Measurements from ENCODE around the gene FAM193A.

FAM193A gene

DNA sequence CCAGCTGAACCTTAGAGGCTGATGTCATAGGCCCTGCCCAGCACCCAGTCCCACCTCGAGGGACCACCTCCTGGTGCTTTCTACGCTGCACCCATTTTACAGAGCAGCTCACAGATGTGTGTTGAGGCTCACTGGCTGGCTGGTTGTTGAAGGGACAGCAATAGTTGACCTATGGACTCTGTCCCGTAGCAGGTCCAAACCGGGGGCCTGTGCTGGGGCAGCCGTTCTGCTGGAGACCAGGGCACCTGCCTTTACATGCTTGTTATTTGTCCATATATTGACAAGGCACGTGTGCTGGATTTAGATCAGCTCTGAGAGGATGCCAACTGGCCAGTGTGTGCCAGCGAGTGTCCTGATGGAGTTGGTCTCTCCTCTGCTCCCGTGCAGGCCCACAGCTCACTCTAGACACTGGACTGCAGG lies 161.6 kb downstream of the FAM193A start:
- H3K4me3 ChIP-seq (ENCODE audit: low read length): no peak overlapping the region
- H3K36me3 ChIP-seq (ENCODE audit: control insufficient read depth, insufficient read depth, low read length): peaks cover 47% of the 10 kb centered on the region
- no peak overlapping the region for H3K9ac ChIP-seq (ENCODE audit: low read length)
- H3K27me3 ChIP-seq (ENCODE audit: control insufficient read depth, insufficient read depth, low read length): no peaks in the 10 kb centered on the region
- H3K4me1 ChIP-seq (ENCODE audit: control insufficient read depth, insufficient read depth, low read length): no peaks in the 10 kb centered on the region
- no peak overlapping the region for H3K27ac ChIP-seq (ENCODE audit: low read depth, low read length)

GRCh38 chr4:2698504-2698903 lies 162.1 kb downstream of the FAM193A start:
- H3K36me3 ChIP-seq (ENCODE audit: control insufficient read depth, insufficient read depth, low read length): peaks cover 50% of the 10 kb centered on the region

DNA sequence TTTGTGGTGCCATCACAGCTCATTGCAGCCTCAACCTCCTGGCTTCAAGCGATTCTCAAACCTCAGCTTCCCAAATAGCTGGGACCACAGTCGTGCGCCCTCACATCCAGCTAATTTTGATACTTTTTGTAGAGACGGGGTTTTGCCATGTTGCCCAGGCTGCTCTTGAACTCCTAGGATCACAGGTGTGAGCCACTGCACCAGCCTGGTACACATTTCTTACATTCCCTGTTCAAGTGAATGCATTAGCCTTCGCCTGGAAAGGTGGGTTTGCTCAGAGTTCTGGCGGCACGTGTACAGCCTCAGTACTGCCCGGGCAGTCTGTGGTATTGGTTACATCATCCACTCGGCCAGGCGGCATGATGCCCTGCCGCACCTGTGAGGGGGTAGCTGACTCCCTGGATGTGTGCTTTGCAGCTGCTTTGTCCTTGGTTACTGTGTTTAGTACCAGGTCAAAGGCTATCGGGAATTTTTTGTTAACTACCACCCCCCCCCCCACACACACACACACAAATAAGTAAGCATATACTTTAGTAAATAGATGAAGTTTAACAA lies 162.6 kb downstream of the FAM193A start:
- H3K9ac ChIP-seq (ENCODE audit: low read length): no peak overlapping the region
- H3K27ac ChIP-seq (ENCODE audit: low read depth, low read length): no peak overlapping the region
- no peak overlapping the region for H3K4me3 ChIP-seq (ENCODE audit: low read length)
- no peaks in the 10 kb centered on the region for H3K27me3 ChIP-seq (ENCODE audit: control insufficient read depth, insufficient read depth, low read length)
- peaks cover 45% of the 10 kb centered on the region for H3K36me3 ChIP-seq (ENCODE audit: control insufficient read depth, insufficient read depth, low read length)
- no peaks in the 10 kb centered on the region for H3K4me1 ChIP-seq (ENCODE audit: control insufficient read depth, insufficient read depth, low read length)

More at GRCh38 chr4:2698504-2698903, 162.1 kb downstream of the FAM193A start:
- no peaks in the 10 kb centered on the region for H3K27me3 ChIP-seq (ENCODE audit: control insufficient read depth, insufficient read depth, low read length)
- no peak overlapping the region for H3K9ac ChIP-seq (ENCODE audit: low read length)
- no peaks in the 10 kb centered on the region for H3K4me1 ChIP-seq (ENCODE audit: control insufficient read depth, insufficient read depth, low read length)
- H3K4me3 ChIP-seq (ENCODE audit: low read length): no peak overlapping the region
- H3K27ac ChIP-seq (ENCODE audit: low read depth, low read length): no peak overlapping the region

DNA sequence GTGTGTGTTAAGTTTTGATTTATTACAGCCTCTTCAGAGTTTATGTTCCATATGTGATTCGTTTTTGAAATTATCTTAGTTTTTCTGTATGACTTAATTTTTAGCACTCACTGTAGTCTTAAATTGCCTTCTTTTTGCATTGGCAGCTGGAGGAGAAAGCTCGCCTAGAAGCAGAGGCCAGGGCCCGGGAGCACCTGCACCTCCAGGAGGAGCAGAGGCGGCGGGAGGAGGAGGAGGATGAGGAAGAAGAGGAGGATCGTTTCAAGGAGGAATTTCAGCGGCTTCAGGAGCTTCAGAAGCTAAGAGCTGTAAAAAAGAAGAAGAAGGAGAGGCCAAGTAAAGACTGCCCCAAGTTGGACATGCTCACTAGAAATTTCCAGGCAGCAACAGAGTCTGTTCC lies 163.1 kb downstream of the FAM193A start:
- H3K4me3 ChIP-seq (ENCODE audit: low read length): no peak overlapping the region
- H3K9ac ChIP-seq (ENCODE audit: low read length): no peak overlapping the region
- H3K4me1 ChIP-seq (ENCODE audit: control insufficient read depth, insufficient read depth, low read length): no peaks in the 10 kb centered on the region
- H3K27me3 ChIP-seq (ENCODE audit: control insufficient read depth, insufficient read depth, low read length): no peaks in the 10 kb centered on the region
- no peak overlapping the region for H3K27ac ChIP-seq (ENCODE audit: low read depth, low read length)
- H3K36me3 ChIP-seq (ENCODE audit: control insufficient read depth, insufficient read depth, low read length): peaks cover 41% of the 10 kb centered on the region

DNA sequence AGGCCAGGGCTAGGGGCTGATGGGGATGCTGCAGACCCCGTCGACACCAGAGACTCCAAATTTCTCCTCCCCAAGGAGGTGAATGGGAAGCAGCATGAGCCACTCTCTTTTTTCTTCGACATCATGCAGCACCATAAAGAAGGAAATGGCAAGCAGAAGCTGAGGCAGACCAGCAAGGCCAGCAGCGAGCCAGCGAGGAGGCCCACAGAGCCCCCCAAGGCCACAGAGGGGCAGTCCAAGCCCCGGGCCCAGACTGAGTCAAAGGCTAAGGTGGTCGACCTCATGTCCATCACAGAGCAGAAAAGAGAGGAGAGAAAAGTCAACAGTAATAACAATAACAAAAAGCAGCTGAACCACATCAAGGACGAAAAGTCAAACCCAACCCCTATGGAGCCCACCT lies 163.6 kb downstream of the FAM193A start:
- H3K4me3 ChIP-seq (ENCODE audit: low read length): no peak overlapping the region

GRCh38 chr4:2702361-2702760 lies 165.9 kb downstream of the FAM193A start:
- H3K4me3 ChIP-seq (ENCODE audit: low read length): no peak overlapping the region
- H3K9ac ChIP-seq (ENCODE audit: low read length): no peak overlapping the region
- no peak overlapping the region for H3K27ac ChIP-seq (ENCODE audit: low read depth, low read length)
- H3K36me3 ChIP-seq (ENCODE audit: control insufficient read depth, insufficient read depth, low read length): peaks cover 19% of the 10 kb centered on the region
- H3K4me1 ChIP-seq (ENCODE audit: control insufficient read depth, insufficient read depth, low read length): no peaks in the 10 kb centered on the region
- H3K27me3 ChIP-seq (ENCODE audit: control insufficient read depth, insufficient read depth, low read length): no peaks in the 10 kb centered on the region

More for the DNA sequence above, 163.6 kb downstream of the FAM193A start:
- H3K36me3 ChIP-seq (ENCODE audit: control insufficient read depth, insufficient read depth, low read length): peaks cover 36% of the 10 kb centered on the region
- no peaks in the 10 kb centered on the region for H3K4me1 ChIP-seq (ENCODE audit: control insufficient read depth, insufficient read depth, low read length)
- no peaks in the 10 kb centered on the region for H3K27me3 ChIP-seq (ENCODE audit: control insufficient read depth, insufficient read depth, low read length)
- no peak overlapping the region for H3K9ac ChIP-seq (ENCODE audit: low read length)
- H3K27ac ChIP-seq (ENCODE audit: low read depth, low read length): no peak overlapping the region

- Histone ChIP-seq H3K4me1 (ENCODE audit: control insufficient read depth, insufficient read depth, low read length) (no peaks in the 10 kb centered on the region), H3K27me3 (ENCODE audit: control insufficient read depth, insufficient read depth, low read length) (no peaks in the 10 kb centered on the region), H3K9ac (ENCODE audit: low read length) (no peak overlapping the region), H3K36me3 (ENCODE audit: control insufficient read depth, insufficient read depth, low read length) (peaks cover 19% of the 10 kb centered on the region), H3K27ac (ENCODE audit: low read depth, low read length) (no peak overlapping the region), H3K4me3 (ENCODE audit: low read length) (no peak overlapping the region)
Measured at GRCh38 chr4:2702770-2703169, 166.3 kb downstream of the FAM193A start.

- Histone ChIP-seq H3K4me1 (ENCODE audit: control insufficient read depth, insufficient read depth, low read length) (no peaks in the 10 kb centered on the region), H3K27me3 (ENCODE audit: control insufficient read depth, insufficient read depth, low read length) (no peaks in the 10 kb centered on the region), H3K27ac (ENCODE audit: low read depth, low read length) (no peak overlapping the region), H3K36me3 (ENCODE audit: control insufficient read depth, insufficient read depth, low read length) (peaks cover 11% of the 10 kb centered on the region), H3K4me3 (ENCODE audit: low read length) (no peak overlapping the region), H3K9ac (ENCODE audit: low read length) (no peak overlapping the region)
Measured at GRCh38 chr4:2712261-2712842, 175.9 kb downstream of the FAM193A start.

GRCh38 chr4:2713337-2713736 lies 176.9 kb downstream of the FAM193A start:
- H3K27ac ChIP-seq (ENCODE audit: low read depth, low read length): no peak overlapping the region
- no peaks in the 10 kb centered on the region for H3K4me1 ChIP-seq (ENCODE audit: control insufficient read depth, insufficient read depth, low read length)
- no peak overlapping the region for H3K4me3 ChIP-seq (ENCODE audit: low read length)
- H3K9ac ChIP-seq (ENCODE audit: low read length): no peak overlapping the region
- H3K36me3 ChIP-seq (ENCODE audit: control insufficient read depth, insufficient read depth, low read length): peaks cover 13% of the 10 kb centered on the region
- no peaks in the 10 kb centered on the region for H3K27me3 ChIP-seq (ENCODE audit: control insufficient read depth, insufficient read depth, low read length)

DNA sequence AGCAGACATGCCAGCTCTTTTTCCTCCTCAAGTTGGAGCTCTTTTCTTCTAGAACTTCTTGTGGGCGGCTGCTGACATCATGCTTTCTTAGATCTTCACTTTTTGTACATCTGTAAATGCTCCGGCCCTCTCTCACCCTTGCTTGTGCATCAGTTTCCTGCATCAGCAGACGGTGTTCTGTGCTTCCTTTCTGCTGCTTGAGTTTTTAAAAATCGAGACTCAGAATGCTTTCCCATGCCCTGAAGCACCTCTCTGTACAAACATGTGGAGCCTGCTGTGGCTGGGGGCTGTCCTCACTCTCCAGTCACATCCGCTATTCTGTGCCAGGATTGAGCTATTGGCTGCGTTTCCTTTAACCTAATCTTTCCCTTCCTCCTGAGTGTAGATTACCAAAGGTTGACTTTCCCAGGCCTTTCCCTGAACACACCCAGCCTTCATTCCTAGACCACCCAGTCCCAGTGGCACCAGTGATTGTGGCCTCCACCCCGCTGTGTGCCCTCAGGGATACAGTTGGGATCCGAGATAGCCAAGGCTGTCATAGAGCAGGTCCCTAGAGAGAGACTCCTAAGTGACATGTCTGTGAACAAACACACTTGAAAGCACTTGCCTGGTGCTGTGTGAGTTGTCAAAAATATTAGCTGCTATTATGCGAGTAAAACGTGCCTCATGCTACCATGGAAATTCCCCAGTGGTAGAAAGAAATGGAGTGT lies 177.8 kb downstream of the FAM193A start:
- no peaks in the 10 kb centered on the region for H3K27me3 ChIP-seq (ENCODE audit: control insufficient read depth, insufficient read depth, low read length)
- no peak overlapping the region for H3K4me3 ChIP-seq (ENCODE audit: low read length)
- no peak overlapping the region for H3K9ac ChIP-seq (ENCODE audit: low read length)
- H3K27ac ChIP-seq (ENCODE audit: low read depth, low read length): peak overlapping the region; percentile 53
- no peaks in the 10 kb centered on the region for H3K4me1 ChIP-seq (ENCODE audit: control insufficient read depth, insufficient read depth, low read length)
- peaks cover 13% of the 10 kb centered on the region for H3K36me3 ChIP-seq (ENCODE audit: control insufficient read depth, insufficient read depth, low read length)

DNA sequence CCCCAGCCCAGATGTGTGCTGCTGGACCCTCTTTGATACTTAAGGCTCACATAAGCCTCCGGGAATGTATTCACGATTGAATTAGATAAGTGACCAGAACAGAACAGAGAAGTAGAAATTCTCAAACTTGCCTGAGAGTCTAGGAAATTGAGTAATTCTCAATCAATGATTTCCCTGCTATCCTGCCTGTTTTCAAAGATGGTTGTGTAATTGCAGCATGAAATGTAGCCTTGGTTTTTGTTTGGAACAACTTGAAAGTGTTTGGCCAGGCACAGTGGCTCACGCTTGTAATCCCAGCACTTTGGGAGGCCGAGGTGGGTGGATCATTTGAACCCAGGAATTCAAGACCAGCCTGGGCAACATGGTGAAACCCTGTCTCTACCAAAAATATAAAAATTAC lies 178.5 kb downstream of the FAM193A start:
- no peak overlapping the region for H3K27ac ChIP-seq (ENCODE audit: low read depth, low read length)

GRCh38 chr4:2715426-2715825 lies 179.0 kb downstream of the FAM193A start:
- Histone ChIP-seq H3K36me3 (ENCODE audit: control insufficient read depth, insufficient read depth, low read length) (peaks cover 13% of the 10 kb centered on the region), H3K9ac (ENCODE audit: low read length) (no peak overlapping the region), H3K27me3 (ENCODE audit: control insufficient read depth, insufficient read depth, low read length) (no peaks in the 10 kb centered on the region), H3K27ac (ENCODE audit: low read depth, low read length) (no peak overlapping the region), H3K4me3 (ENCODE audit: low read length) (no peak overlapping the region), H3K4me1 (ENCODE audit: control insufficient read depth, insufficient read depth, low read length) (no peaks in the 10 kb centered on the region)

More for the DNA sequence above, 178.5 kb downstream of the FAM193A start:
- Histone ChIP-seq H3K9ac (ENCODE audit: low read length) (no peak overlapping the region), H3K4me1 (ENCODE audit: control insufficient read depth, insufficient read depth, low read length) (no peaks in the 10 kb centered on the region), H3K27me3 (ENCODE audit: control insufficient read depth, insufficient read depth, low read length) (no peaks in the 10 kb centered on the region), H3K36me3 (ENCODE audit: control insufficient read depth, insufficient read depth, low read length) (peaks cover 13% of the 10 kb centered on the region), H3K4me3 (ENCODE audit: low read length) (no peak overlapping the region)

DNA sequence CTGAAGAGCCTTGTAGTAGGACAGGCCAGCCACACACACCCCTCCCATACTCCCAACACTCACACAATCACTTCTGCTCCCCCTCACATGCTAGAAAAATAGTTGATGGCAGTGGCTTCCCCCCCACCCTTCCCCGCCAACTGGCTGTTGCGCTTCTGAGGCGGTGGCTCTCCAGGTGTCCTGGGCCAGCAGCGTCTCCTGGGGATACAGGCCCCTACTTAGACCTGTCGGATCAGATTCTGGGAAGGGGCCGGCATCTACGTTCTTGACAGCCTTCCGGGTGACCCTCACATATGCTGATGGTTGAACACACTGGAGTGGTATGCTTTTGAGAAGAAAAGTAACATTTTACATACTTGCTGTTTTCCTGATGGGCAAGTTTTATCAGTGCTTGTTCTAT lies 179.8 kb downstream of the FAM193A start:
- H3K4me1 ChIP-seq (ENCODE audit: control insufficient read depth, insufficient read depth, low read length): no peaks in the 10 kb centered on the region
- H3K4me3 ChIP-seq (ENCODE audit: low read length): no peak overlapping the region
- peaks cover 13% of the 10 kb centered on the region for H3K36me3 ChIP-seq (ENCODE audit: control insufficient read depth, insufficient read depth, low read length)
- H3K27ac ChIP-seq (ENCODE audit: low read depth, low read length): no peak overlapping the region
- no peaks in the 10 kb centered on the region for H3K27me3 ChIP-seq (ENCODE audit: control insufficient read depth, insufficient read depth, low read length)
- no peak overlapping the region for H3K9ac ChIP-seq (ENCODE audit: low read length)
